ENCODE data around the gene CACNB3. TPM values are rescaled to one million over a fixed set of nuclear protein-coding genes. Genes with fewer than 3 reads are reported as not detected.

CACNB3 gene
- total and polyA plus RNA-seq, 2 of the 8 experiments (the other 6 are each of a cell fraction or from before 2014, with no cell fraction given) = 12.5 to 16.0 TPM

- no peak for TF ChIP-seq MAX (IDR thresholded peaks at IDR 0.05)
- TF ChIP-seq TEAD4 (IDR thresholded peaks at IDR 0.05; ENCODE audit: low read depth, low read length) = no peak
- TF ChIP-seq CREB1 (IDR thresholded peaks at IDR 0.05) = no peak
- no peak for TF ChIP-seq YY1 (IDR thresholded peaks at IDR 0.05; ENCODE audit: low read depth, low read length)
- no peak for TF ChIP-seq POLR2AphosphoS5 (IDR thresholded peaks at IDR 0.05; ENCODE audit: low read depth, low read length)
- no peak for TF ChIP-seq EGR1 (IDR thresholded peaks at IDR 0.05; ENCODE audit: borderline replicate concordance, low read depth, low read length)
- no peak for TF ChIP-seq BACH1 (IDR thresholded peaks at IDR 0.05; ENCODE audit: low read length)
Measured at GRCh38 chr12:48768736-48769135, 49.6 kb upstream of the CACNB3 start (continued).

All from H1 (cell line).